Panc1 (cell line): ENCODE data around the gene PRRX2. TPM values are rescaled to one million over a fixed set of nuclear protein-coding genes. Genes with fewer than 3 reads are reported as not detected.
"Not testable (repeated sequence)": the region's sequence is repeated elsewhere in the genome, so short reads cannot be mapped to it uniquely, and the experiment has no call there.

Experiments used
- ATAC-seq: fragments of 200-7000 bp; cut with Tn5 transposase; 2 replicates; pipeline ENCODE4 v1.9.1; 2020; ENCODE audit warnings: mild to moderate bottlenecking, moderate library complexity
- BruUV-seq: library from RNA; stranded (reverse); fragments of 400-500 nt; replicated peaks from 2 replicates; lab custom pipeline; 2021; lab: Mats Ljungman, UMichigan
- CTCF ChIA-PET: fragments of 300-600 bp; sonication (Branson Sonifier 250); formaldehyde crosslinking; loops from one replicate; lab custom pipeline; 2022; ENCODE audit warnings: antibody characterized with exemption; lab: Charles Lee
- POLR2A ChIA-PET: fragments of 300-600 bp; sonication (Branson Sonifier 250); formaldehyde crosslinking; loops from one replicate; lab custom pipeline; 2022; ENCODE audit warnings: antibody characterized with exemption; lab: Charles Lee
- DNase-seq: peaks from one replicate; pipeline ENCODE4 v3.0.0-alpha.2; 2010; ENCODE audit warnings: low read depth, low spot score
- H3K27ac ChIP-seq: 2 replicates; pipeline ENCODE4 v1.5.1; 2011; ENCODE audit warnings: mild to moderate bottlenecking, low read length, inconsistent platforms
- H3K27me3 ChIP-seq: fragments of 200-500 bp; sonication (Bioruptor generic); 2 replicates; pipeline ENCODE4 v1.6.0; 2014; ENCODE audit warnings: low read length, inconsistent platforms; ENCODE audit not compliant: control insufficient read depth, insufficient read depth
- H3K36me3 ChIP-seq: fragments of 200-500 bp; sonication (Bioruptor generic); 2 replicates; pipeline ENCODE4 v1.5.1; 2014; ENCODE audit warnings: inconsistent platforms, mild to moderate bottlenecking, low read length, moderate library complexity; ENCODE audit not compliant: control insufficient read depth, insufficient read depth
- H3K4me1 ChIP-seq: 2 replicates; pipeline ENCODE4 v1.5.1; 2011; ENCODE audit warnings: inconsistent platforms, mild to moderate bottlenecking, low read length, moderate library complexity; ENCODE audit not compliant: control insufficient read depth, insufficient read depth
- H3K4me3 ChIP-seq, 2 experiments: 2 replicates each; pipeline ENCODE4 v1.5.1; 2011 to 2012; ENCODE audit warnings: low read depth in 2 of 2, low read length in 2 of 2, mild to moderate bottlenecking in 2 of 2, inconsistent platforms in 1 of 2, moderate library complexity in 1 of 2
- H3K9me3 ChIP-seq: fragments of 200-500 bp; sonication (Bioruptor generic); 2 replicates; pipeline ENCODE4 v1.5.1; 2014; ENCODE audit warnings: low read depth, mild to moderate bottlenecking, inconsistent platforms, low read length, moderate library complexity; ENCODE audit not compliant: control insufficient read depth, insufficient read depth
- POLR2AphosphoS5 ChIP-seq: IDR thresholded peaks from 2 replicates; pipeline ENCODE4 v1.6.1; 2012; ENCODE audit warnings: mild to moderate bottlenecking, low read depth, low read length, moderate library complexity
- REST ChIP-seq, 2 experiments: IDR thresholded peaks; 2 replicates each; pipeline ENCODE4 v1.6.1; 2011 to 2012; ENCODE audit warnings: low read depth in 2 of 2, control low read depth in 1 of 2, low read length in 1 of 2, mild to moderate bottlenecking in 1 of 2, moderate library complexity in 1 of 2; ENCODE audit not compliant: insufficient read depth in 1 of 2
- TCF7L2 ChIP-seq: IDR thresholded peaks from 2 replicates; pipeline ENCODE4 v1.6.1; 2011; ENCODE audit warnings: mild to moderate bottlenecking, low read depth, low read length, inconsistent platforms
- in situ Hi-C: cut with HindIII; loops from 2 replicates; pipeline ENCODE4 v1.10.0; 2016; ENCODE audit warnings: low sequenced_read_pairs, low pct_unique_long_range_greater_than_20kb
- intact Hi-C: fragments of 100-400 bp; cut with micrococcal nuclease; formaldehyde crosslinking; loops from one replicate; pipeline ENCODE4 v1.10.0; 2022; ENCODE audit not compliant: unreplicated experiment
- total RNA-seq: library from RNA; stranded (reverse); gene quantifications from one replicate; pipeline ENCODE4 v1.2.1, GENCODE V29; 2021; ENCODE audit not compliant: unreplicated experiment

The PRRX2 gene
- total RNA-seq, 1 experiment from 2014 or later: 6.3 TPM

GRCh38 chr9:129656795-129657390 lies 8.6 kb upstream of the PRRX2 start:
- Histone ChIP-seq H3K4me3 (no peak overlapping the region), H3K27me3 (no peaks in the 10 kb centered on the region), H3K9me3 (no peaks in the 10 kb centered on the region), H3K4me1 (peaks cover 3% of the 10 kb centered on the region; the same call in 1 of the 2 replicates), H3K27ac (no peak overlapping the region), H3K36me3 (no peaks in the 10 kb centered on the region)
- ChIA-PET POLR2A (interaction anchor here (0.8 kb wide), 1 partner anchor 31 kb away, joined by 5 read pairs; the partner anchor contains the start of gene NTMT1), CTCF (interaction anchor here (0.5 kb wide), 1 partner anchor 13 kb away, joined by 3 read pairs; no protein-coding TSS in a partner anchor)
- ATAC-seq: peak; percentile 95
- BruUV-seq: no TSS peak
- peak; percentile 53 for DNase-seq
- in situ Hi-C loops (no loop called here), intact Hi-C loops (no loop called here)
- no peak for TF ChIP-seq POLR2AphosphoS5
- no peak for TF ChIP-seq REST (IDR thresholded peaks at IDR 0.05; ENCODE audit: insufficient read depth in 1 of 2, low read depth in 2 of 2, low read length in 1 of 2)

GRCh38 chr9:129661029-129661428 lies 4.4 kb upstream of the PRRX2 start:
- DNase-seq: no peak

GRCh38 chr9:129662239-129662638 lies 3.2 kb upstream of the PRRX2 start:
- CTCF ChIA-PET, H3K4me3 ChIP-seq, ATAC-seq, H3K36me3 ChIP-seq, H3K27me3 ChIP-seq, POLR2A ChIA-PET, DNase-seq, H3K4me1 ChIP-seq, BruUV-seq, in situ Hi-C loops, intact Hi-C loops, H3K9me3 ChIP-seq, H3K27ac ChIP-seq: not testable (repeated sequence)

More at GRCh38 chr9:129661029-129661428, 4.4 kb upstream of the PRRX2 start:
- H3K9me3 ChIP-seq: no peaks in the 10 kb centered on the region
- H3K27me3 ChIP-seq: no peaks in the 10 kb centered on the region
- TF ChIP-seq TCF7L2 (no peak), REST (IDR thresholded peaks at IDR 0.05; ENCODE audit: insufficient read depth in 1 of 2, low read depth in 2 of 2, low read length in 1 of 2) (no peak), POLR2AphosphoS5 (no peak)
- BruUV-seq: no TSS peak
- ChIA-PET CTCF (no interaction called here), POLR2A (no interaction called here)
- H3K27ac ChIP-seq: no peak overlapping the region
- no peak for ATAC-seq
- H3K36me3 ChIP-seq: no peaks in the 10 kb centered on the region
- in situ Hi-C loops: no loop called here
- intact Hi-C loops: no loop called here
- H3K4me3 ChIP-seq: no peak overlapping the region
- peaks cover 3% of the 10 kb centered on the region; the same call in 1 of the 2 replicates for H3K4me1 ChIP-seq
